Vagina (tissue), 2 donors: ENCODE results near the gene FHDC1. TPM values are rescaled to one million over a fixed set of nuclear protein-coding genes. Genes with fewer than 3 reads are reported as not detected.

Experiments
- DNase-seq, 2 donors: peaks; one replicate each; pipeline ENCODE4 v3.0.0-alpha.2; 2017; ENCODE audit errors: extremely low spot score in 2 of 2
- H3K27ac ChIP-seq: fragments of 200-600 bp; sonication (generic); one replicate; pipeline ENCODE4 v1.5.1; 2019
- H3K27me3 ChIP-seq: fragments of 200-600 bp; sonication (generic); one replicate; pipeline ENCODE4 v1.5.1; 2019
- H3K36me3 ChIP-seq, 2 donors: fragments of 200-600 bp; sonication (generic); one replicate each; pipeline ENCODE4 v1.5.1; 2017 to 2019
- H3K4me1 ChIP-seq: fragments of 200-600 bp; sonication (generic); one replicate; pipeline ENCODE4 v1.5.1; 2019
- H3K4me3 ChIP-seq, 2 donors: fragments of 200-600 bp; sonication (generic); 1 replicate in 1 of 2; 2 replicates in 1 of 2; pipeline ENCODE4 v1.5.1; 2016 to 2019
- H3K9me3 ChIP-seq: fragments of 200-600 bp; sonication (generic); one replicate; pipeline ENCODE4 v1.5.1; 2019
- CTCF ChIP-seq, 3 experiments: fragments of 450-650 bp in 2 of 3; fragments of 200-600 bp in 1 of 3; sonication (generic) in 1 of 3; IDR thresholded peaks; one replicate each; pipeline ENCODE4 v1.5.1; 2017 to 2019; ENCODE audit warnings: antibody characterized with exemption in 3 of 3, mild to moderate bottlenecking in 2 of 3, moderate library complexity in 2 of 3
- POLR2A ChIP-seq, 2 donors: fragments of 450-650 bp; IDR thresholded peaks; one replicate each; pipeline ENCODE4 v1.6.1; 2017; ENCODE audit warnings: antibody characterized with exemption in 2 of 2, mild to moderate bottlenecking in 2 of 2, moderate library complexity in 2 of 2
- POLR2AphosphoS5 ChIP-seq, 2 donors: sonication (generic); formaldehyde crosslinking; IDR thresholded peaks; one replicate each; pipeline ENCODE4 v1.9.0; 2017; ENCODE audit warnings: antibody characterized with exemption in 2 of 2, mild to moderate bottlenecking in 2 of 2, low read depth in 1 of 2; ENCODE audit not compliant: insufficient read depth in 1 of 2
- intact Hi-C: fragments of 100-400 bp; cut with DNase I; formaldehyde crosslinking; loops from one replicate; pipeline ENCODE4 v1.15.1; 2023
- total RNA-seq: library from RNA; depleted of rRNA; stranded (reverse); fragments of >200 nt; gene quantifications from one replicate; pipeline ENCODE4 v1.2.3, GENCODE V29; 2016

Gene FHDC1, protein sequence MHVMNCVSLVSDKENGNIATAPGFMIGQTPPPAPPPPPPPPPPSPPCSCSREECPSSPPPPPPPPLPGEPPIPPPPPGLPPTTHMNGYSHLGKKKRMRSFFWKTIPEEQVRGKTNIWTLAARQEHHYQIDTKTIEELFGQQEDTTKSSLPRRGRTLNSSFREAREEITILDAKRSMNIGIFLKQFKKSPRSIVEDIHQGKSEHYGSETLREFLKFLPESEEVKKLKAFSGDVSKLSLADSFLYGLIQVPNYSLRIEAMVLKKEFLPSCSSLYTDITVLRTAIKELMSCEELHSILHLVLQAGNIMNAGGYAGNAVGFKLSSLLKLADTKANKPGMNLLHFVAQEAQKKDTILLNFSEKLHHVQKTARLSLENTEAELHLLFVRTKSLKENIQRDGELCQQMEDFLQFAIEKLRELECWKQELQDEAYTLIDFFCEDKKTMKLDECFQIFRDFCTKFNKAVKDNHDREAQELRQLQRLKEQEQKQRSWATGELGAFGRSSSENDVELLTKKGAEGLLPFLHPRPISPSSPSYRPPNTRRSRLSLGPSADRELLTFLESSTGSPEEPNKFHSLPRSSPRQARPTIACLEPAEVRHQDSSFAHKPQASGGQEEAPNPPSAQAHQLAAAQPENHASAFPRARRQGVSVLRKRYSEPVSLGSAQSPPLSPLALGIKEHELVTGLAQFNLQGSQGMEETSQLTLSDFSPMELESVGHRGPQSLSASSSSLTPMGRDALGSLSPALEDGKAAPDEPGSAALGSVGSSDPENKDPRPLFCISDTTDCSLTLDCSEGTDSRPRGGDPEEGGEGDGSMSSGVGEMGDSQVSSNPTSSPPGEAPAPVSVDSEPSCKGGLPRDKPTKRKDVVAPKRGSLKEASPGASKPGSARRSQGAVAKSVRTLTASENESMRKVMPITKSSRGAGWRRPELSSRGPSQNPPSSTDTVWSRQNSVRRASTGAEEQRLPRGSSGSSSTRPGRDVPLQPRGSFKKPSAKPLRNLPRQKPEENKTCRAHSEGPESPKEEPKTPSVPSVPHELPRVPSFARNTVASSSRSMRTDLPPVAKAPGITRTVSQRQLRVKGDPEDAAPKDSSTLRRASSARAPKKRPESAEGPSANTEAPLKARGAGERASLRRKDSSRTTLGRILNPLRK
- 6.4 TPM for total RNA-seq

- TF ChIP-seq CTCF (IDR thresholded peaks at IDR 0.05), result no peak
- TF ChIP-seq POLR2AphosphoS5 (IDR thresholded peaks at IDR 0.05; ENCODE audit: insufficient read depth in 1 of 2, low read depth in 1 of 2), result no peak
- TF ChIP-seq POLR2A (IDR thresholded peaks at IDR 0.05), result no peak
- H3K4me3 ChIP-seq, result peak within 1 kb of the TSS; percentile 79 to 86
- peaks cover 28% of the 10 kb centered on the region for H3K4me1 ChIP-seq
- no peak for DNase-seq
- H3K27ac ChIP-seq, result peak within 1 kb of the TSS; percentile 75
- no peaks in the 10 kb centered on the region for H3K9me3 ChIP-seq
- H3K36me3 ChIP-seq, result no peaks in the 10 kb centered on the region
- H3K27me3 ChIP-seq, result no peaks in the 10 kb centered on the region
- intact Hi-C loops, result no loop called here
Observed at GRCh38 chr4:152935631-152936445, at the start of gene FHDC1. FHDC1 (plus strand) TSS chr4:152936323; CDS start chr4:152943058, 6,735 bp downstream.

GRCh38 chr4:152887981-152888380 is 48.1 kb upstream of the FHDC1 start:
- TF ChIP-seq POLR2AphosphoS5 (IDR thresholded peaks at IDR 0.05; ENCODE audit: insufficient read depth in 1 of 2, low read depth in 1 of 2), result no peak
- TF ChIP-seq POLR2A (IDR thresholded peaks at IDR 0.05), result no peak
- TF ChIP-seq CTCF (IDR thresholded peaks at IDR 0.05), result no peak
- Histone ChIP-seq H3K9me3 (no peaks in the 10 kb centered on the region), H3K27me3 (no peaks in the 10 kb centered on the region), H3K4me3 (no peak overlapping the region), H3K36me3 (peaks cover 0 to 12% of the 10 kb centered on the region in 2 donors), H3K27ac (no peak overlapping the region), H3K4me1 (no peaks in the 10 kb centered on the region)
- intact Hi-C loops, result no loop called here
- DNase-seq, result no peak

DNA sequence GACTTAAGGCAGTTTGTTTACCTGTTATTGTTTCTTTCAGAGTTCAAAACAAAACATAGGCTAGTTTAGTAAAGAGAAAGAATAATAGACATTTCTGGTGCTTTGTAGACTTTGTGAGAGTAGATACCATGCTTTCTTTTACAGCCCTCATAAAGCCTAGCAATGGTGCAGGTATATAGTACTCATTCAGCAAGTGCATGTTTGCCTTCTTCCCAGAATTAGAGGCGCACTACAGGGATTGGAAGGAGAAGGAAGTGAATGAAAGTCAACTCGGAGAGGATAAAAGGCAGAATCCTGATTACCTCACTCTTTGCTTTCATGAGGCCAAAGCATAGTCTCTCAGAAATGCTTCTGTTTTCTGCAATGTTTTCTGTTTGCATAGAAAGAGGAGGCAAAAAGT is 43.1 kb upstream of the FHDC1 start:
- no peaks in the 10 kb centered on the region for H3K27me3 ChIP-seq
- TF ChIP-seq POLR2AphosphoS5 (IDR thresholded peaks at IDR 0.05; ENCODE audit: insufficient read depth in 1 of 2, low read depth in 1 of 2) (no peak), POLR2A (IDR thresholded peaks at IDR 0.05) (no peak), CTCF (IDR thresholded peaks at IDR 0.05) (no peak)
- DNase-seq, result no peak
- H3K9me3 ChIP-seq, result no peaks in the 10 kb centered on the region
- no peak overlapping the region for H3K4me3 ChIP-seq
- H3K4me1 ChIP-seq, result no peaks in the 10 kb centered on the region
- peaks cover 0 to 11% of the 10 kb centered on the region in 2 donors for H3K36me3 ChIP-seq
- no peak overlapping the region for H3K27ac ChIP-seq
- intact Hi-C loops, result no loop called here

GRCh38 chr4:152894673-152895072 is 41.5 kb upstream of the FHDC1 start:
- Histone ChIP-seq H3K36me3 (peaks cover 0 to 9% of the 10 kb centered on the region in 2 donors), H3K27ac (no peak overlapping the region), H3K4me3 (no peak overlapping the region), H3K9me3 (no peaks in the 10 kb centered on the region), H3K4me1 (no peaks in the 10 kb centered on the region), H3K27me3 (no peaks in the 10 kb centered on the region)
- TF ChIP-seq POLR2A (IDR thresholded peaks at IDR 0.05), result no peak
- no peak for TF ChIP-seq CTCF (IDR thresholded peaks at IDR 0.05)
- no peak for TF ChIP-seq POLR2AphosphoS5 (IDR thresholded peaks at IDR 0.05; ENCODE audit: insufficient read depth in 1 of 2, low read depth in 1 of 2)
- no peak for DNase-seq
- intact Hi-C loops, result no loop called here
